DOHH2 (cell line): ENCODE measurements around the gene IL1R1.

Experiments used
- EZH2phosphoT487 ChIP-seq: fragments of 200-600 bp; sonication (generic); IDR thresholded peaks from 2 replicates; pipeline ENCODE4 v1.6.1; 2017; ENCODE audit warnings: borderline replicate concordance, mild to moderate bottlenecking, antibody characterized with exemption, low read length, moderate library complexity, mixed read lengths
- TF ChIP-seq, protein P1 (sequence below): fragments of 200-600 bp; sonication (generic); IDR thresholded peaks from one replicate; pipeline ENCODE4 v1.5.1; 2014; ENCODE audit warnings: antibody characterized with exemption, mild to moderate bottlenecking, low read depth, low read length; ENCODE audit not compliant: poor library complexity, severe bottlenecking

DNA sequence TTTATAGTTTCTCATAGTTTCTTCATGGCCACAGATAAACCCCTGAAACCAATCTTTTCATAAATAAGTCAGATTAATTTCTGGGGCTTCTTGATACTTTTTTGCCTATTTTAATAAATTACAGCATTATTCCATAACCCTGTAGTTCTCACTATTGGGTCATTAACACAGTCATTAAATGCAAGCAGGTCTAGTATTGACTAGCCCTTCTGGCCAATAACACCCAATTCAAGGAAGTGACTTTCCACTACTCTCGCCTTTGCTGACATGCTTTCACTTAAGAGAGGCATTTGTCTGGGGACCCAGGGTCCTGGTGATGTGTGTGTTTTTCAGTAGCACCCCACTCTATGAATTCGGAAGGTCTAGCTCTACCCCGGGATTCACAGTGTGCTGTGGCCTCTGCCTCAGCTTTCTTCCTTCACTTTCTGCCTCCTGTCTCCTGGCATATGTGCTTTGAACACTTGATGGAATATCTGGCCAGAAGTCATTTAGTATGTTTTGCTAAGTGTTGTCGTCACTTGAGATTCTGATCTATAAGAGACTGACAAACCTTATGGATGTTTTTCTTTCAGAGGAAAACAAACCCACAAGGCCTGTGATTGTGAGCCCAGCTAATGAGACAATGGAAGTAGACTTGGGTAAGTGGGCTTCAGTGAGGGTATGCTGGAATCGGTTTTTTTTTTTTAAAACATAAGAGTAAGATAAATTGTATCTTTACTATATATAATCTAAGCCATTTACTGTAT, 25.7 kb downstream of the IL1R1 start:
- TF ChIP-seq, protein P1, sequence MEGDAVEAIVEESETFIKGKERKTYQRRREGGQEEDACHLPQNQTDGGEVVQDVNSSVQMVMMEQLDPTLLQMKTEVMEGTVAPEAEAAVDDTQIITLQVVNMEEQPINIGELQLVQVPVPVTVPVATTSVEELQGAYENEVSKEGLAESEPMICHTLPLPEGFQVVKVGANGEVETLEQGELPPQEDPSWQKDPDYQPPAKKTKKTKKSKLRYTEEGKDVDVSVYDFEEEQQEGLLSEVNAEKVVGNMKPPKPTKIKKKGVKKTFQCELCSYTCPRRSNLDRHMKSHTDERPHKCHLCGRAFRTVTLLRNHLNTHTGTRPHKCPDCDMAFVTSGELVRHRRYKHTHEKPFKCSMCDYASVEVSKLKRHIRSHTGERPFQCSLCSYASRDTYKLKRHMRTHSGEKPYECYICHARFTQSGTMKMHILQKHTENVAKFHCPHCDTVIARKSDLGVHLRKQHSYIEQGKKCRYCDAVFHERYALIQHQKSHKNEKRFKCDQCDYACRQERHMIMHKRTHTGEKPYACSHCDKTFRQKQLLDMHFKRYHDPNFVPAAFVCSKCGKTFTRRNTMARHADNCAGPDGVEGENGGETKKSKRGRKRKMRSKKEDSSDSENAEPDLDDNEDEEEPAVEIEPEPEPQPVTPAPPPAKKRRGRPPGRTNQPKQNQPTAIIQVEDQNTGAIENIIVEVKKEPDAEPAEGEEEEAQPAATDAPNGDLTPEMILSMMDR = no peak
- TF ChIP-seq EZH2phosphoT487 = no peak
